ENCODE data around the gene EYS.

GRCh38 chr6:64712606-64713005, 994.4 kb downstream of the EYS start:
- no peak for TF ChIP-seq CTCF (IDR thresholded peaks at IDR 0.05; ENCODE audit: low read depth, low read length)
- TF ChIP-seq MAX (IDR thresholded peaks at IDR 0.05; ENCODE audit: low read depth, low read length) = no peak
